GOT3 (cell line): ENCODE data around the gene CMTM6.
"Not testable (repeated sequence)": the region's sequence is repeated elsewhere in the genome, so short reads cannot be mapped to it uniquely, and the experiment has no call there.

ENCODE experiments used
- DNase-seq: peaks from one replicate; lab custom pipeline; 2025; ENCODE audit warnings: mixed read lengths; lab: John Stamatoyannopoulos, UW

Gene CMTM6

DNA sequence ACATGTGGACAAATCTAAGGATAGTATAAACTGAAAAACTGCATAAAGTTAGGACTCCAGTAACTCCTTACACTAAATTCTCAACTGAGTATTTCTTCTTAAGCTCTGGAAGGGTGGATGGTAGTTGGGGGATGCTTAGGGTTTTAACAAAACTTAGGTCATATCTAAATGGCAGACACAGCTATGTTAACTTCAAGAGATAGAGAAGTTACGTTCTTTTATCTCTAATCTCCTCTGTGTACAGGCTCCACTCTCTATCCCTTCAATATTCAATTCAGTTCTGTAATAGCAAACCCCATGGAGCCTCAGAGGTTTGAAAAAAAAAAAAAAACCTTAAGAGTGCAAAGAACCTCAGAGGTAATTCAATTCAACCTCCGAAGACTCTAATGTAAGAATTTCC lies 3.1 kb downstream of the CMTM6 start:
- DNase-seq: no peak

DNA sequence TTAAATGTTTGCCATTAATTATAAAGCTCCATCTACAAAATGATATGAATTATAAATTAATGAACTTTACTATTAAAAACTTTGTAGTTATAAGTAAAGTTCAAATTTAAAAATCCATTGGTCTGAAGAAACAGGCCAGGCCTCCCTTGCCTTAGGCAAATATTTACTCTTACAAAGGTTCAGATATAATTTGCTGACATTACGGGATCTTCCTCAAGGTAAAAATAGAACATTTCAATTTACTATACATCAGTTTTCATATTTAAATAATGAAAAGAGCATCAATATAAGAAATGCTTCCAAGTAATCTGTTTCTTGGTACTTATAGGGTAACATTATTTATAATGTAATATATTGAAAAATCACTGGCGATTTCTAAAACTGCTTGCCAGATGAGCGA lies 3.7 kb downstream of the CMTM6 start:
- no peak for DNase-seq

DNA sequence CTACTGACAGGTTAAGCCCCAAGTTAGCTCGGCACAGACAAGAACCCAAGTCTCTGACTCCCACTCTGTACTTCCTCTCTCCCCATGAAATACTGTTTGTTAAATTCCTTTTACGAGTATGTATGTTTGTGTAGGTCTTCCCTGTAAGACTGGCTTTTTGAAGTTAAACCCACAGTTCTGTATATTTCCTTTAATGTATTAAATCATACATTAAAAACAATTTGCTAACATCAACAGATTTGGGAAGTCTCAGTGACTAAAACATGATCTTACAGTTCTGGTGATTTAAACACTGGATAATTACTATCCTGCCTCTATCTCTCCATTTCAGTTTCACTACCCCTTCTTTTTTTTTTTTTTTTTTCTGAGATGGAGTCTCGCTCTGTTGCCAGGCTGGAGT lies 4.4 kb downstream of the CMTM6 start:
- DNase-seq: no peak

DNA sequence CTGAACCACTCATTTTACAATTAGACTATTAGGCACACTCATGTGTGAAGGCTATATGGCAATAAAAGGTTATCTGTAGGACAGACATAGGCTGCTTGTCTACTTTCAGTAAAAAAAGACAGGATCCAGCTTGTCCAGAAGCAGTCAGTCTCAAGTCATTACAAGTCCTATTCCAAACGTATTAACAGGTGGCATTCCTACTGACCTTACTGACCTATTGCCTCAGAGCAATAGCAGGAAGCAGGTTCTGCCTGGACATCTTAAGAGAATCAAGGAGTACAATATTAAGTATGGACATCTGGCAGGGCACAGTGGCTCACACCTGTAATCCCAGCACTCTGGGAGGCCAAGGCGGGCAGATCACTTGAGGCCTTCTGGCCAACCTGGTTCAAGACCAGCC lies 7.0 kb downstream of the CMTM6 start:
- DNase-seq: no peak

DNA sequence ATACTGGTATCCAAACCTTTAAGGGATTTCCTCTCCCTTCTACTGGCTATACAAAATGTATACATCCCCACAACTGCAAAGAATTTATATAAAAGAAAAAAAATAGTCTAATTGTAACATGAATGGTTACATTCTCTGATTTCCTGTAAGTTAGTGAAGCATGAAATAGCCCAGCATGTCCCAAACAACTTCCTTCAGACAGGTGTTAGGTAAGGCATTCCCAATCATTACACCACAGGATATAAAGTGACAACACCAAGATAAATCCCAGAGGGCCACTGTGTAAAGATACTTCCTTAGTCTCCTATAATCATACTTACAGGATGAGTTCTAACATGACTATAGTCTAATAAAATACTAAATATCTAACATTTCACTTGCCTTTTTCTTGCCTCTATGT lies 7.6 kb downstream of the CMTM6 start:
- no peak for DNase-seq

DNA sequence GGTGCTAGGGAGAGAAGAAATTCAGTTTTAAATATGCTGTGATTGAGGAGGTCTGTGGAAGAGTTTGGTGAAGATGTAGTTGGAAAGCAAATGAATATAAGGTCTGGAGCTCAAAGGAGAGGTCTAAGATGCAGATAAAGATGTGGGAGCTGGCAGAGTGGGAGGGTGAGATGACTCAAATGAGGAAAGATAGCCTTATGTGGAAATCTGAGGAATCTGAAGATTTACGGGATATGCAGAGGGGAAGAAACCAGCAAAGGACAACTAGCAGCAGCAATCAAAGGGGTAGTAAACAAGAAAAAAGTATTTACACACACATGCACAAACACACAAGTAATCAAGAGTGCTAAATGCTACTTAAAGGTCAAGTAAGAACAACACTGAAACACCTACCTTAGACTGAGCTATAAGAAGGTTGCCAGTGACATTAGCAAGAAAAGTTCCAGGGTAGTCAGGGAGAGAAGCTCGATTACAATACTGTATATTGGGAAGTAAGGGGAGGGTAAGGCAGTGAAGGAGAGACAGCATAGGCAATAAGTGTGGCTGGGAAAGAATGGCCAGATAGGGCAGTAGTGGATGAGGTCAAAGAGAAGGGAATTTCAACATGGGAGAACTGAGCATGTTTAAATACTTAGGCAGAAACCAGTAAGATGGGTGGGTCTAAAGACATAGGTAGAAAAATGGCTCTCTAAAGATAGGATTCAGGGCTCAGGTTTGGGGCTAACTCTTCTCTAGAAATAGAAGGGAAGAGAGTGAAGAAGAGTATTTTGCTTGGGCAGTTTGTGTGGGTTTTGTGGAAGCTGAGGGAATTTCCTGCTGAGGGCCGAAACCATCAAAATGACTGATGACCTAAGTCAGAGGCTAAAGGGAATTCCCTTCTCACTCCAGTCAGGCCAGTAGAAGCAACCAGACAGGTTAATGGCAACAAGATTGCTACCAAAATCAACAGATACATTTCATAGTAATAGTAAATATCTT lies 8.9 kb downstream of the CMTM6 start:
- no peak for DNase-seq

DNA sequence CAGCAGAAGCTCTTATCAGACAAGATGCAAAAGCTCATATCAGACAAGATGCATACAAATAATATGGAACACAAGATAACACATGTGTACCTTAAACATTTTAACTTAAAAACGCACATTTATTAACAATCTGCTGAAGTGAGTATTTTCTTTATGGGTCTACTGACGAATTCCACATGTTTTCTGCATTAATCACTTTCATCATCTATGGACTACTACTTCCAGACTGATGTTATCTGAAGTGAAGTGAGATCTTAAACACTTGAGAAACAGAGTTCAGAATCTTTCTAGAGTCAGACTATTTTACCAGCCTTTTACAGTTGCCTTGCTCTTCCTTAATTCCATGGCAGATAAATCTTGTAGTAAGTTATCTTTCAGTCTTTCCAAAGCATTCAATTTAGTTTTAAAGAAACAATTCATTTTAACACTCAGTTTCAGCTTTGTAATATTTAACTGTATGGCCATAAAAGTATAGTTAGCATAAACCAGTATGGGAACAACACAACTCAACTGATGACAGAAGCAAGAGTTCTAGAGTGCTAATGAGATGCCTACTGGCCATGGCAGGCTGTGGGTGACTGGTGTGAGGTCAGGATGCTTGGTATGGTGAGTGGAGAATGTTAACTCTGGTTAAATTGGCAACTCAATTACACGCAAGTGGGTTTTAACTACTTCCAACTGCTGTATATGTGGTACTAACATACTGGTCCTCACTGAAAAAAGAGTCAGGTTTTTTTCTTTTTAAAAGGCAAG lies 9.8 kb downstream of the CMTM6 start:
- no peak for DNase-seq

DNA sequence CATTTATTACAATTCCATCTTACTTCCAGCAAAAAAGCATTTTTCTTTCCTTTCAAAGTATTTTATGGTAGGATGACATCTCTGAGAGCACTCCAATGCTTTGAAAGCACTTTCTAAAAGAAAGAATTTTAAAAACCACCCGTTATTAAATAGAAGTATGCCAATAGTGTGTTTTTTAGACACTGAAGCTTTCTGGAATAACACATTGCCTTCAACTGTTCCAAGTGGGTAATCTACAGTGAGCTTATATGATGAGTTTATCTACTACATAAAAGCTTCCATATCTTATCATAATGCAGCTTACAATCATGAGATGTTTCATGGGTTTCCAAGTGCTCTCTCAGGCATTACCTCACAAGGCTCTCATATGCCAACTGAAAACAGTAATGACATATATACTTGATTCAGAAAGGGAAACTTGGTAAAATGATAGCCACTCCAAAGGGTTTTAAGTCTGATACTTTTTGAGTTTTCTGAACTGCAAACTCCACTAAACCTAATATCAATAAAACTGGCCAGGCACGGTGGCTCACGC lies 14.1 kb downstream of the CMTM6 start:
- DNase-seq: no peak

DNA sequence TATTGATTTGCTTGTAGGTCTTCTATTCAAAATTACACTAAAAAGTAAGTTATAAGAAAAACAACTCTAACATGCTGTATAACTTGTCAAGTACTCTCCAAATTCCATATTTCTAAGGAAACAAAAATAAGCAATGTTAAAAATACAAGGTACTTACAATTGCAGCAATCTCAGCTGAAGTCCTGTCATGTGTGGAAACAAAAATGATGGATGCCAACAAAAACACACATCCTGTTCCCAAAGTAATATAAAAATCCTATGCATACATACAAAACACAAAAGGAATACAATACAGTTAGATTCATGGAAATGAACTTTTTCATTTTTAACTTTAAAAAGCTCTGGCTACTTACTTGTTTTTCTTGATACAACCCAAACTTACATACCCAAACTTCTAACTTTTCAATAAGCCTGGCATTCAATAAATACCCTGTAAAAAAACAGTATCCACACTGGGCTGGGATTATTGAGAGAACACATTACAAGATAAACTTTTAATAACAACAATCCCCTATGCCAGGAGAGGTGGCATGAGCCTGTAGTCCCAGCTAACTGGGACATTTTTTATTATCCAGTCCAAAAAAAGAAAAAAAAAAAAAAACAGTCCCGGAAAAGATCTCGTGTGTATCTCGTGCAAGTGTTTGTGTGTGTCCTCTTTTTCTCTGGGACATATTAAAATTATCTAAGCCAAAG lies 14.7 kb downstream of the CMTM6 start:
- no peak for DNase-seq

DNA sequence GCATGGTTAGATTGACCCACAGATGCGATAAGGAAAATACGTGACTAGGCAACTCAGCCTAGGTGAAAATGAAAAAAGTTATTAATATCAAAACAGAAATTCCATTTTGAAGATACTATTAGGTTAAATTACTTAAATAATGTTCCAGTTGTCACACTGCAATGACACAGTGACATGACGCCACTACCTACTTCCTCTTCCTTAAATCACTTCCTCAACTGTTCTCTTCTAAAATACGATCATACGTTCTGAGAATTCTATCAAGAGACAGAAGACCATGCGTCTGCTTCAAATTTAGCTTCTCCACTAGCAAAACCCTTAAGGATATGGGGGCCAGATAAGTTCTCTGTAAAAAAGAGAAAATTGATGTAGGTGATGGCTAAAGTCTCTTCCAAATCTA lies 18.2 kb downstream of the CMTM6 start:
- no peak for DNase-seq

DNA sequence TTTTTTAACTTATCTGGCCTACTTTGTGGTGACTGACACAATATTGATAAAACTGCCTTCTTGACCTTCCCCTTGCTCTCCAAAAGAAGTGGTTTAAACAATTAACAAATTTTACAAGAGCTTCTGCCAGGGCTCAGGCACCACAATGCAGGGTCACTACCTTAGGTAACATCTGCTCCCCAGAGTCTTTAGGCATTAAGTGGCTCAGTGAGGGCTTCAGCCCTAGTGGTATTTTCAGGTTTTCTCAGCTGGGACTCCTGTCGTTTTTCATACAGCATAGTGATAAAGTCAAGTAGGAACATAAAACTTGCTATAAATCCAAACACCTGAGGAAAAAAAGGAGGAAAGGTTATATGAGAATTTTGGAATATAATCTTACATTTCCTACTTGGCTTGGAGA lies 18.9 kb downstream of the CMTM6 start:
- DNase-seq: no peak

DNA sequence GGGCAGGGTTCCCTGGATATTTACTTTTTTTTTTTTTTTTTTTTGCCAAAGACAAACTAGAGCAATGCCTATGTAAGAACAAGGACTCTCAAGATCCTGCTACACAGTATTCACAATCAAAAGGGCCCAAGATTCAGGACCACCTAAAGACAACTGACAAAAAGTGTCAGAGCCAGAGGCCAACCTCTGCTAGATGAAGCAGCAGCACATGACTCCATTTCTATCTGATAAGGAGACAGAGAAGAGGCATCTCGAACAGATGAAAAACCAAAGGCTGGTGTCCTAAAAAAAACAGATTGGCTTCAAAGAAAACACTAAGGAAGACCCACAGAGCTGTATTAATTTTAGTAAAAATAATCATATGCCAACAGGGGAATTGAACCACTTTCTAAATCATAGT lies 20.0 kb downstream of the CMTM6 start:
- no peak for DNase-seq

DNA sequence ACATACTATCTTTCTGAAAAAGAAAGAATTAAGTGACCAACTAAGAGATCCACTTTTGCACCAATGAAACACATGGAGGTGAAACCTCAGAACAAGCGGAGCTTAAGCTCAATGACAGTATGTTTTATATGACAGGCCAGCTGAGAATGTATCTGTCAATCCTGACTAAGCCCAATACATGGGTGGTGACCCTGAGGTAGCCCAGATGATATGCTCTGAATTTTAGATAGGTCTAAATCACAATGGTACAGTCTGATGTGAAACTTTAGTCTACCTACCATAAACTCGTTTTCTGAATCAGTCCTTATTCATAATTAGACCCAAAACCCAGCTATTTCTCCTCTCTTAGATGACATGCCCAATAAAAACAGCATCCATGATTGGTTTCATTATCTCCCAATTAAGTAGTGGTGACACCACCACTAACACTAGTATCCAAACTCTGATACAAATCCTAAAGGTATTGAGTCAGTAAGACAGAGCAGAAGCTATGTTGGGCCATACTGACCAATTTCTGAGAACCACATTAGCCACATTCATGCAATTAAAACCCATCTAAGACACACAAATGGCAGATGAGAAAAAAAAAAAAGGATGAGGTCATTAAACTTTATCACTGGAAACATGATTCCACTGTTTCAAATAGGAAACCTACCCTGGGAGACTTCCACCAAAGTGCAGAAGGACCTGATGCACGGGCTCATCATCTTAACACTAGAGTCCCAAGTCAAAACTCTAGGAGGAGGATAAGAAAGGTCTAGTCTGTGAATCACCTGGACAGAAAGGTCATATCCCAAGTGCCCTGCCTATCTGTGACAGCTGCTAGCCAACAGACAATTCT lies 20.6 kb downstream of the CMTM6 start:
- DNase-seq: no peak

DNA sequence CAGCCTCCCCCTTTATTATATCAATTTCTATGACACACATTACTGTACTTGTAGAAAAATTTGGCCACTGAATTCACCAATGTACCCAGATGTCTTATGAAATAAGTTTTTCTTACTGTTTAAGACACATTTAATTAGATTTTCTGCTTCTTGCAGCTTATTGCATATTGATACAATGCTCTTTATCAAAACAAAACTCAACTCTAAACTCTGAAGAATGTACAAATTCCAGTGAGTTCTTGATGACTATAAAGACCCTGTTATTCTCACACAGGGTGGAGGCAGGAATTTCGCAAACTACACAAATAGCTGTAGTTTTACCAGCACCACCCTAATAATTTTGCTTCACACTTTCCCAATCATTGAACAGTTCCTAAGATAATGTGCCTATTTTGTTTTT lies 22.0 kb downstream of the CMTM6 start:
- no peak for DNase-seq

DNA sequence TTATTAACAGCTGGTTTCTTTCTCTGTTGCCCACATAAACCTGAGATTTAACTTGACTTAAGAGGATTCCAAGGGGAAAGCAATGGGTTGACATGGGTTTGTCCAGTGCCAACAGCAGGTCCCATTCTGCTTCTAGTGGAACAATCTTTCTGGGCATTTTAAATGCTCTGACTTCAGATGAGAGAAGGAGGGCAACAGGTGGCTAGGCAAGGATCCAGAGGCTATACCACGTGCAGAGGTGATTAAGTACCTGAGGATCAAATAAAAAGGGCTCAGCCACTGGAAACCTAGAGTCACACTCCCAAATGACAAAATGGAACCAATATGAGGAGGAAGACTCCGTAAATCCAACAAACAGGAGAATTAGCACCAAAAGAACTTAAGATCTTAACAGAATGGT lies 28.5 kb downstream of the CMTM6 start:
- DNase-seq: no peak

DNA sequence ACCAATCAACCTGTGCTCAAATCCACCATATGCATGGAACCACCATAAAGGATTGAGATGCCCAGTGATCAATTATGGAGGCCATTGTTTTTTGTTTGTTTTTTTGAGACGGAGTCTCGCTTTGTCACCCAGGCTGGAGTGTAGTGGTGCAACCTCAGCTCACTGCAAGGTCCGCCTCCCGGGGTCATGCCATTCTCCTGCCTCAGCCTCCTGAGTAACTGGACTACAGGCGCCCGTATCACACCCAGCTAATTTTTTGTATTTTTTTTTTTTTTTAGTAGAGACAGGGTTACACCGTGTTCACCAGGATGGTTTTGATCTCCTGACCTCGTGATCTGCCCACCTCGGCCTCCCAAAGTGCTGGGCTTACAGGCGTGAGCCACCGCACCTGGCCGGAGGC lies 30.5 kb downstream of the CMTM6 start:
- DNase-seq: not testable (repeated sequence)

DNA sequence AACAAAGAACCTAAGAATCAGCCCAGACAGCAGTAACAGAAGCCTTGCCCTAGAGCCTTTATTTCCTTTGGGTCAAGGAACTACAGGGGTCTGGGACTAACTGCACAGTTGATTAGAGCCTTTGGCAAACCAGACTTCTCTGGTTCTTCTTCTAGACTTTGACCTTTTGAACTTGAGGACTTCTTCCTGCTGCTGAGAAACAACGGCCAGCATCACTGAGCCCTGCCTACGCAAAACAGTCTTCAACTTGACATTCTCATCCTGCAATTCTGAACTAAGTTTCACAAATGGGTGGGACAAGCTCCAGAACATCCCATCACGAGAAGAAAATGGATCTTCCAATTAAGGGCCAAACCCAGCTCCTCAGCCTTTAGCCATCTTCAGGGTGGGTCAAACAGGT lies 31.4 kb downstream of the CMTM6 start:
- DNase-seq: no peak

DNA sequence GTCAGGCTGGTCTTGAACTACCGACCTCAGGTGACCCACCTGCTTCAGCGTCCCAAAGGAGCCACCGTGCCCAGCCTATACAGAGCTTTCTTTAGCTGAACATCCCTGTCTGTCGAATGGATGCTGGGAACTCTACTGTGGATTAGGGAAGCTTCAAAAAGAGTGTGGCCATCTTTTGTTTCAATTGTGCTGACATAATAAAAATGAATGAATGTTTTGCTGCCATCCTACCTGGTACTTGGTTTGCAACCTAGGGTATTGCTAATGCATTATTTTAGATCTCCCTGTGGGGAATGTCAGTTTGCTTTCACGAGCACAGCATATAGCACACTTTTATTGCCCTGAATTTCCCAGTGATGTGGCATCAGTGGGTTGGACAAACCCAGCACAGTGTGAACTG lies 32.3 kb downstream of the CMTM6 start:
- no peak for DNase-seq

DNA sequence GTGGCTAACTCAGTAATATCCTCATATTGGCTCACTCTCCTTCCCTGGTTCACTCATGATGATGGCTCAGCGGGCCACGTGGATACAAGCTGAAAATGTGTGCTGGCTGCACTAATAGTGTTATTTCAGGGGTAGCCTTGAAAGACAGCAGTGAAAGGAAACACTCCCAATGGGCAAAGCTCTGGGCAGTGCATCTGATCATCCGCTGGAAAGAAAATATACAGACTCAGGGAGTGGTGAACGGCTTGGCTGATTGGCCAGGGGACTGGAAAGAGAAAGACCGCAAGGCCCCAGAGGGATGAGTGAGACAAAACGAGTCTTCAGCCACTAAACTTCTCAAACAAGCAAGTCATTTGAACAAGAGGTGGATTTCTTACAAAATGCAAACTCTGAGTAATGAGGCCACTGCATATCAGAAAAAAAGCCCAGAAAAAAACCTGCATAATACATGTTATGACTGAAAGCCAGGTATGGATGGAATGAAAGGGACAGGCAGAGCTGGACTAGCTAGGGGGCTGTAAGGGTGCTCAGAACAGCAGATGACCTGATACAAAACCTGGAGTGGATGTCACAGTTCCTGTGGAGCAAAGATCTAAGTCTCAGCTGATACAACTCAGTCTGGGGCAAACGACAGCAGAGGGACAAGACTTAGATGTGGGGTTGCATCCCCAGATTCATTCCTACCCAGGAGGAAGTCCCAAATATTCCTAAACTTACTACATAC lies 33.3 kb downstream of the CMTM6 start:
- peak; percentile 41 for DNase-seq

DNA sequence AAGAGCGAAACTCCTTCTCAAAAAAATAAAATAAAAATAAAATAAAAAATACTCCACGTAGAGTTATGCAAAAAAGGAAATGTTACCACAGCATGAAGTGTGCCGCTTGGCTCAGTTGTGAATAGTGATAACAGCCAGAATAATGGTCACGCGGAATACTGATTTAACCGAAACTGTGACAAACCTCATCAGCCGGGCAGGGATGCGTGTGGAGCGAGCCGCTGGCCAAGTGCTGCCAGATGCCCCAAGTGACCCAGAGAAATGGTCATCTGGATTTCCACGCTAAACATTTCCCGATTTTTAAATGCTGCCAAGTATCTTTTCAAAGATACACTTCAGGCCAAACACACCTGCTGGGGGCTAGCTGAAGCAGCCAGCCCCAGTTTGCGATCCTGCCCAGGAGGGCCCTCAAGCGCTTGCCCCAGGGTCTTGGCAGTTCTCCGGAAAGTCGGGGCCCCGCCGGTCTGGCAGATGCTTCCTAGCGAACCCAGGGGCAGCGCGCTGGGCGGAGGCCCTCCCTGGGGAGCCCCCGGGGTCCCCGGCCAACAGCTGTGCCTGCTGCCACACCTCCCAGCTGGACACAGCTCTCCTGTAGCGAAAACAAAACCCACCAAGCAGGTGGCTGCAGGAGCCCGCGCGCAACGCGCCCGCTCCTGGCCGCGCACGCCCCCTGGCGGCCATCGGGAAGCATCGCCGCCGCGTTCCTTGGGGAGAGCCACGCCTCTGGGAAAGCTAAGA lies 35.1 kb downstream of the CMTM6 start:
- DNase-seq: no peak
